DOHH2 (cell line): ENCODE data around the gene KBTBD13.
A peak's percentile ranks its signal among the peaks of the same experiment; 100 is the strongest.

Experiments
- H3F3A ChIP-seq: fragments of 200-600 bp; sonication (generic), shearing (Covaris generic); 2 replicates; pipeline ENCODE4 v1.6.0; 2016; ENCODE audit warnings: antibody characterized with exemption, mild to moderate bottlenecking; ENCODE audit not compliant: control insufficient read depth, insufficient read depth
- H3K27ac ChIP-seq: fragments of 200-600 bp; sonication (generic); 2 replicates; pipeline ENCODE4 v1.5.1; 2014; ENCODE audit warnings: low read depth, mild to moderate bottlenecking, low read length, moderate library complexity
- H3K27me3 ChIP-seq: fragments of 200-600 bp; sonication (generic); 2 replicates; pipeline ENCODE4 v1.6.1; 2014; ENCODE audit warnings: mild to moderate bottlenecking, low read length, mixed read lengths; ENCODE audit not compliant: control insufficient read depth
- H3K36me3 ChIP-seq: fragments of 200-600 bp; sonication (generic); 2 replicates; pipeline ENCODE4 v1.6.1; 2014; ENCODE audit warnings: mild to moderate bottlenecking, low read length, moderate library complexity, mixed read lengths; ENCODE audit not compliant: control insufficient read depth
- H3K4me1 ChIP-seq: fragments of 200-600 bp; sonication (generic); 2 replicates; pipeline ENCODE4 v1.6.1; 2014; ENCODE audit warnings: mild to moderate bottlenecking, low read length, mixed read lengths; ENCODE audit not compliant: control insufficient read depth
- H3K4me2 ChIP-seq: fragments of 200-600 bp; sonication (generic); 2 replicates; pipeline ENCODE4 v1.6.0; 2014; ENCODE audit warnings: mild to moderate bottlenecking, low read length, moderate library complexity
- H3K4me3 ChIP-seq: fragments of 200-600 bp; sonication (generic); 2 replicates; pipeline ENCODE4 v1.5.1; 2014; ENCODE audit warnings: mild to moderate bottlenecking, low read length, mixed read lengths
- H3K79me2 ChIP-seq: fragments of 200-600 bp; sonication (generic); 2 replicates; pipeline ENCODE4 v1.6.1; 2014; ENCODE audit warnings: mild to moderate bottlenecking, low read length, mixed read lengths; ENCODE audit not compliant: control insufficient read depth
- H3K9me2 ChIP-seq: fragments of 200-600 bp; sonication (generic); replicated peaks from 2 replicates; pipeline ENCODE4 v1.6.1; 2014; ENCODE audit warnings: mild to moderate bottlenecking, low read length, mixed read lengths; ENCODE audit not compliant: control insufficient read depth
- H3K9me3 ChIP-seq: fragments of 200-600 bp; sonication (generic); 2 replicates; pipeline ENCODE4 v1.6.1; 2014; ENCODE audit warnings: antibody characterized with exemption, low read length, mixed read lengths; ENCODE audit not compliant: control insufficient read depth, insufficient read depth
- H4K20me1 ChIP-seq: fragments of 200-600 bp; sonication (generic); 2 replicates; pipeline ENCODE4 v1.6.0; 2014; ENCODE audit warnings: low read depth, mild to moderate bottlenecking, antibody characterized with exemption, low read length, moderate library complexity; ENCODE audit not compliant: control insufficient read depth, insufficient read depth
- EZH2phosphoT487 ChIP-seq: fragments of 200-600 bp; sonication (generic); IDR thresholded peaks from 2 replicates; pipeline ENCODE4 v1.6.1; 2017; ENCODE audit warnings: borderline replicate concordance, mild to moderate bottlenecking, antibody characterized with exemption, low read length, moderate library complexity, mixed read lengths
- TF ChIP-seq, protein P1 (sequence below): fragments of 200-600 bp; sonication (generic); IDR thresholded peaks from one replicate; pipeline ENCODE4 v1.5.1; 2014; ENCODE audit warnings: antibody characterized with exemption, mild to moderate bottlenecking, low read depth, low read length; ENCODE audit not compliant: poor library complexity, severe bottlenecking

The KBTBD13 gene

DNA sequence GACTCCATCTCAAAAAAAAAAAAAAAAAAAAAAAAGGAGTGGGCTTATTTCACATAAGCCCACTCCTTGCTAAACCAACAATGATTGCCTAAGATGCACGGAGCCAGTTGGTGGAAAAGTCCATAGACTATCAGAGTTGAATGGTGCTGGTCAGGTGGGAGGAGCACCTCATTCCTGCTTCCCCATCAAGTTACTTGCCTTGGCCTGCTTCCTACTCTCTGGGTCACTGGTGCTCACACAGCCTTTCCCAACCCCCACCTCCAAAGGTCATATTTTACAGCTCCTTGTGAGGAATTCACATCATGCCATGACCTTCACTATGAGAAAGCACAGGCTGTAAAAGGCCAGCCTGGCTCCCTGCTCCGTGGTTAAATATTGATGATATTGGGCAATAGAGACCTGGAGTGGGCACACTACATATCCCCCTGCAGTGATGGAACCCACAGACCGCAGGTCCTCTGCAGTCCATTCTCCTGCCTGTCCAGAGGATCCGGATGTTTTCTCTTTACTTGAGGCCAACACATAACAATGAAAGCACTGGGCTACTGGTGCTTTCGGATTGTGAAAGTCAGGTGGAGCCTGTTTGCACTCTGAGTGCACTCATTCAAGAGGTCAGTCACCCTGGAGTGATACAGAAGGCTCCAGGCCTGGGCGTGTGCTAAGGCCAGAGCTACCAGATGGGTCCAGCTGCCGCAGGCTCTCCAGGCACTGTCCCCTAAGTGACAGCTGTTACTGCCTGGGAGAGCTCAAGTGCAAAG is 31.6 kb upstream of the KBTBD13 start, which contains the start of gene SLC51B:
Gene SLC51B (plus strand): TSS at position 664 of the 758 bp plus-strand sequence. CDS start 4,618 bp downstream, outside the sequence.
- H3K4me2 ChIP-seq: no peak within 1 kb of the TSS
- no peaks in the 10 kb centered on the region for H3K79me2 ChIP-seq
- H4K20me1 ChIP-seq: no peaks in the 10 kb centered on the region
- no peaks in the 10 kb centered on the region for H3K9me3 ChIP-seq
- peaks cover 10% of the 10 kb centered on the region for H3K4me1 ChIP-seq
- H3K27ac ChIP-seq: no peak within 1 kb of the TSS
- TF ChIP-seq, protein P1, sequence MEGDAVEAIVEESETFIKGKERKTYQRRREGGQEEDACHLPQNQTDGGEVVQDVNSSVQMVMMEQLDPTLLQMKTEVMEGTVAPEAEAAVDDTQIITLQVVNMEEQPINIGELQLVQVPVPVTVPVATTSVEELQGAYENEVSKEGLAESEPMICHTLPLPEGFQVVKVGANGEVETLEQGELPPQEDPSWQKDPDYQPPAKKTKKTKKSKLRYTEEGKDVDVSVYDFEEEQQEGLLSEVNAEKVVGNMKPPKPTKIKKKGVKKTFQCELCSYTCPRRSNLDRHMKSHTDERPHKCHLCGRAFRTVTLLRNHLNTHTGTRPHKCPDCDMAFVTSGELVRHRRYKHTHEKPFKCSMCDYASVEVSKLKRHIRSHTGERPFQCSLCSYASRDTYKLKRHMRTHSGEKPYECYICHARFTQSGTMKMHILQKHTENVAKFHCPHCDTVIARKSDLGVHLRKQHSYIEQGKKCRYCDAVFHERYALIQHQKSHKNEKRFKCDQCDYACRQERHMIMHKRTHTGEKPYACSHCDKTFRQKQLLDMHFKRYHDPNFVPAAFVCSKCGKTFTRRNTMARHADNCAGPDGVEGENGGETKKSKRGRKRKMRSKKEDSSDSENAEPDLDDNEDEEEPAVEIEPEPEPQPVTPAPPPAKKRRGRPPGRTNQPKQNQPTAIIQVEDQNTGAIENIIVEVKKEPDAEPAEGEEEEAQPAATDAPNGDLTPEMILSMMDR: no peak
- no peak for TF ChIP-seq EZH2phosphoT487
- H3F3A ChIP-seq: no peaks in the 10 kb centered on the region
- H3K9me2 ChIP-seq: no peaks in the 10 kb centered on the region
- no peaks in the 10 kb centered on the region for H3K36me3 ChIP-seq
- peaks cover 9% of the 10 kb centered on the region for H3K27me3 ChIP-seq
- no peak within 1 kb of the TSS for H3K4me3 ChIP-seq

DNA sequence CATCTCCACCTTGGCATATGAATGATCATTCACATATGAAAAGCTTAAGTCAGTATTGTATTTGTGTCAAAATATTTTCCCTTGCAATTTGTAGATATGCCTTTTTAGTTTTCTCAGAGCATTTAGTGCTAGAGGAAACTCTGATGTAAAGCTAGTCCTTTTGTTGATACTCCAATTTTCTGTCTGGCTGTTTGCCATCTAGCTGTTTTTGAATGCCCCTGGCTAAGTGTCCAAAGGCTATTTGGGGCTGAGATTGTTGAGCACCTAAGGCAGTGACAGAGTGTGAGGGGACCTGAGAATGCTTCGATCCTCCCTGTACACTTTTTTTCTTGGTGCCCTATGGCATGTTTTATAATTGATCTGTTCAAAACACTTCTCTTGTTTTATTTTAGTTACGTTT is 28.3 kb upstream of the KBTBD13 start:
- H3K36me3 ChIP-seq: no peaks in the 10 kb centered on the region
- no peak overlapping the region for H3K4me2 ChIP-seq

DNA sequence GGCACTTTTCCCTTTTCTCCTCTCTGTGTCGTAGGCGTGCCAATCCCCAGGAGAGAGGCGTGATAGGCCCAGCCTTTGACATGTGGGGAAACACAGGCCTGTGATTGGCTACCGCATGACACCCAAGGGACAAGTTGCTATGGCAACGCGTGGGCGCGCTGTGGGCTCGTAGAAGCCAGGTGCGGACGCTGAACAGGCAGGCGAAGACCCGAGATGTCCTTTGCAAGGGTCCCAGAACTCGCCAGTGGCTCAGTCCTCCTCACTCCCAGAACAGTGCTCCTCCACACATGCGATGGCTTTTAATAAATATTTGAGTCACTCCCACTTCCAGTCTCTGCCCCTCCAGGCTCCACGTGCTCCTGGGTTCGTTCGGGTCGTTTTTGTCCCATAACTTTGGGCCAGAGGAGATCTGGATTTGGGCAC is 27.1 kb upstream of the KBTBD13 start:
- H3K4me2 ChIP-seq: peak overlapping the region; percentile 64
- peak overlapping the region; percentile 45 for H3K4me3 ChIP-seq
- H3K27ac ChIP-seq: no peak overlapping the region
- H3K9me2 ChIP-seq: no peaks in the 10 kb centered on the region
- H3K79me2 ChIP-seq: no peaks in the 10 kb centered on the region
- no peaks in the 10 kb centered on the region for H3K36me3 ChIP-seq
- H3F3A ChIP-seq: no peaks in the 10 kb centered on the region
- peaks cover 18% of the 10 kb centered on the region for H3K4me1 ChIP-seq
- TF ChIP-seq, protein P1: no peak
- no peak for TF ChIP-seq EZH2phosphoT487
- H3K27me3 ChIP-seq: no peaks in the 10 kb centered on the region
- no peaks in the 10 kb centered on the region for H4K20me1 ChIP-seq
- no peaks in the 10 kb centered on the region for H3K9me3 ChIP-seq

More for the DNA sequence above, 28.3 kb upstream of the KBTBD13 start:
- H3F3A ChIP-seq: no peaks in the 10 kb centered on the region
- H3K4me1 ChIP-seq: peaks cover 18% of the 10 kb centered on the region
- H3K9me2 ChIP-seq: no peaks in the 10 kb centered on the region
- no peaks in the 10 kb centered on the region for H3K9me3 ChIP-seq
- no peaks in the 10 kb centered on the region for H4K20me1 ChIP-seq
- H3K79me2 ChIP-seq: no peaks in the 10 kb centered on the region
- no peak overlapping the region for H3K27ac ChIP-seq
- no peak overlapping the region for H3K4me3 ChIP-seq
- H3K27me3 ChIP-seq: no peaks in the 10 kb centered on the region; the same call in 1 of the 2 replicates
- TF ChIP-seq, protein P1: no peak
- no peak for TF ChIP-seq EZH2phosphoT487
